ENCODE measurements around the gene MT1A.
"Not testable (repeated sequence)": the region's sequence is repeated elsewhere in the genome, so short reads cannot be mapped to it uniquely, and the experiment has no call there.

Gene MT1A

GRCh38 chr16:56610609-56611111 lies 27.8 kb upstream of the MT1A start:
- peak; percentile 35 for DNase-seq

GRCh38 chr16:56611281-56611833 lies 27.1 kb upstream of the MT1A start:
- peak; percentile 55 for DNase-seq

- DNase-seq = no peak
Measured at GRCh38 chr16:56613706-56614105, 24.8 kb upstream of the MT1A start.

GRCh38 chr16:56614549-56614991 lies 23.9 kb upstream of the MT1A start:
- peak; percentile 85 for DNase-seq

- DNase-seq = peak; percentile 66
Measured at GRCh38 chr16:56615353-56615752, 23.1 kb upstream of the MT1A start.

GRCh38 chr16:56616608-56617211 lies 21.8 kb upstream of the MT1A start:
- DNase-seq = no peak

- peak; percentile 65 for DNase-seq
Measured at GRCh38 chr16:56617212-56618085, 21.0 kb upstream of the MT1A start.

- no peak for DNase-seq
Measured at GRCh38 chr16:56618138-56618537, 20.3 kb upstream of the MT1A start.

GRCh38 chr16:56620339-56620897 lies 18.0 kb upstream of the MT1A start:
- DNase-seq = no peak

- not testable (repeated sequence) for DNase-seq
Measured at GRCh38 chr16:56621665-56622445, 16.6 kb upstream of the MT1A start.

- DNase-seq = not testable (repeated sequence)
Measured at GRCh38 chr16:56623184-56623583, 15.3 kb upstream of the MT1A start.

GRCh38 chr16:56623637-56624036 lies 14.8 kb upstream of the MT1A start:
- no peak for DNase-seq

- DNase-seq = peak; percentile 85
Measured at GRCh38 chr16:56625140-56625942, 13.1 kb upstream of the MT1A start, which contains the start of gene MT1E. Gene MT1E, plus strand, starts transcription at chr16:56625781. Its CDS starts 71 bp downstream, at chr16:56625852.

GRCh38 chr16:56625943-56626654 lies 12.4 kb upstream of the MT1A start:
- peak; percentile 73 for DNase-seq

- DNase-seq = no peak
Measured at GRCh38 chr16:56626685-56627084, 11.8 kb upstream of the MT1A start.

GRCh38 chr16:56628486-56629350 lies 9.7 kb upstream of the MT1A start:
- DNase-seq = peak; percentile 13

- no peak for DNase-seq
Measured at GRCh38 chr16:56629531-56629930, 8.9 kb upstream of the MT1A start.

GRCh38 chr16:56630134-56630533 lies 8.3 kb upstream of the MT1A start:
- no peak for DNase-seq

GRCh38 chr16:56631197-56631596 lies 7.3 kb upstream of the MT1A start:
- DNase-seq = no peak

- DNase-seq = no peak
Measured at GRCh38 chr16:56631832-56632155, 6.7 kb upstream of the MT1A start.

Data from EL (cell line).